Activated T-helper 1 cell treated with Interleukin-2 at 50 U/mL for 16 hours (primary cell): ENCODE results near the gene KRTAP5-11.
"Not testable (repeated sequence)": the region's sequence is repeated elsewhere in the genome, so short reads cannot be mapped to it uniquely, and the experiment has no call there.

ENCODE experiments used
- DNase-seq: peaks from one replicate; pipeline ENCODE4 v3.0.0-alpha.2; 2020; ENCODE audit warnings: low read depth

The KRTAP5-11 gene

GRCh38 chr11:71555508-71555907 lies 27.2 kb downstream of the KRTAP5-11 start:
- no peak for DNase-seq

GRCh38 chr11:71554996-71555395 lies 27.7 kb downstream of the KRTAP5-11 start:
- no peak for DNase-seq

GRCh38 chr11:71551711-71552110 lies 31.0 kb downstream of the KRTAP5-11 start:
- no peak for DNase-seq

GRCh38 chr11:71548716-71549151 lies 33.9 kb downstream of the KRTAP5-11 start:
- no peak for DNase-seq

GRCh38 chr11:71548120-71548519 lies 34.6 kb downstream of the KRTAP5-11 start, which contains the start of gene KRTAP5-9:
TSS of gene KRTAP5-9 (plus strand) at chr11:71548420. CDS start at chr11:71548658, 238 bp downstream.
- DNase-seq = no peak

- no peak for DNase-seq
These were observed 37.2 kb downstream of the KRTAP5-11 start for GRCh38 chr11:71545405-71545966.

- no peak for DNase-seq
These were observed 38.0 kb downstream of the KRTAP5-11 start for GRCh38 chr11:71544525-71545214.

GRCh38 chr11:71543866-71544265 lies 38.8 kb downstream of the KRTAP5-11 start:
- no peak for DNase-seq

GRCh38 chr11:71542879-71543777 lies 39.5 kb downstream of the KRTAP5-11 start:
- DNase-seq = no peak

- no peak for DNase-seq
These were observed 40.3 kb downstream of the KRTAP5-11 start for GRCh38 chr11:71542382-71542781.

- not testable (repeated sequence) for DNase-seq
These were observed 42.0 kb downstream of the KRTAP5-11 start for GRCh38 chr11:71540521-71541304.

GRCh38 chr11:71539971-71540370 lies 42.7 kb downstream of the KRTAP5-11 start:
- not testable (repeated sequence) for DNase-seq

- no peak for DNase-seq
These were observed 43.7 kb downstream of the KRTAP5-11 start for GRCh38 chr11:71539017-71539416.

GRCh38 chr11:71538666-71538990 lies 44.0 kb downstream of the KRTAP5-11 start:
- DNase-seq = no peak

GRCh38 chr11:71537977-71538665 lies 44.6 kb downstream of the KRTAP5-11 start, which contains the start of gene KRTAP5-8:
TSS of gene KRTAP5-8 (plus strand) at chr11:71538025. CDS start at chr11:71538056, 31 bp downstream.
- not testable (repeated sequence) for DNase-seq

- no peak for DNase-seq
These were observed 45.1 kb downstream of the KRTAP5-11 start for GRCh38 chr11:71537537-71537936.

GRCh38 chr11:71535825-71536224 lies 46.9 kb downstream of the KRTAP5-11 start:
- no peak for DNase-seq

GRCh38 chr11:71534711-71535608 lies 47.7 kb downstream of the KRTAP5-11 start:
- DNase-seq = not testable (repeated sequence)

GRCh38 chr11:71532036-71532610 lies 50.6 kb downstream of the KRTAP5-11 start:
- no peak for DNase-seq
